Myocyte (in vitro differentiated cells): ENCODE data around the gene UBR7. TPM values are rescaled to one million over a fixed set of nuclear protein-coding genes. Genes with fewer than 3 reads are reported as not detected.

Experiments
- DNase-seq: peaks from one replicate; pipeline ENCODE4 v3.0.0-alpha.2; 2012; ENCODE audit warnings: low read depth
- total RNA-seq: library from RNA; depleted of rRNA; stranded (reverse); fragments of >200 nt; gene quantifications from 2 replicates; pipeline ENCODE4 v1.2.3, GENCODE V29; 2014

Gene UBR7
- total RNA-seq, 1 donor from 2014 or later: 24.4 TPM

- no peak for DNase-seq
Measured at GRCh38 chr14:93246534-93246933, 39.5 kb downstream of the UBR7 start.

GRCh38 chr14:93249128-93249831, 42.2 kb downstream of the UBR7 start:
- no peak for DNase-seq

- DNase-seq: no peak
Measured at GRCh38 chr14:93262446-93262845, 55.4 kb downstream of the UBR7 start.

- no peak for DNase-seq
Measured at GRCh38 chr14:93263416-93263815, 56.4 kb downstream of the UBR7 start.

- DNase-seq: no peak
Measured at GRCh38 chr14:93266127-93266526, 59.1 kb downstream of the UBR7 start.

- no peak for DNase-seq
Measured at GRCh38 chr14:93267149-93267711, 60.2 kb downstream of the UBR7 start.

GRCh38 chr14:93268406-93268805, 61.4 kb downstream of the UBR7 start:
- DNase-seq: no peak

GRCh38 chr14:93269341-93270068, 62.4 kb downstream of the UBR7 start:
- peak; percentile 71 for DNase-seq

GRCh38 chr14:93271111-93271510, 64.1 kb downstream of the UBR7 start:
- no peak for DNase-seq

- no peak for DNase-seq
Measured at GRCh38 chr14:93274055-93274806, 67.2 kb downstream of the UBR7 start.

GRCh38 chr14:93276031-93276716, 69.1 kb downstream of the UBR7 start:
- no peak for DNase-seq

Other genes starting within 250 kb of the UBR7 start
- 19.1 and 23.0 TPM in 2 replicates for gene ITPK1, start 91.3 kb upstream of the UBR7 start, total RNA-seq
- 45.4 and 58.7 TPM in 2 replicates for gene MOAP1, start 22.4 kb upstream of the UBR7 start, total RNA-seq
- 10.8 and 12.2 TPM in 2 replicates for gene LYSET, start 21.9 kb upstream of the UBR7 start, total RNA-seq
- 8.6 and 14.4 TPM in 2 replicates for gene GON7, start 191 bp upstream of the UBR7 start, total RNA-seq
- gene BTBD7, start 125.8 kb downstream of the UBR7 start, total RNA-seq: 21.0 and 25.2 TPM in 2 replicates
- gene COX8C, start 139.9 kb downstream of the UBR7 start, total RNA-seq: not detected in 2 replicates
- 0.67 and 0.83 TPM in 2 replicates for gene UNC79, start 223.7 kb downstream of the UBR7 start, total RNA-seq